CD14-positive monocyte (primary cell): ENCODE measurements around the gene WDR4. TPM values are rescaled to one million over a fixed set of nuclear protein-coding genes. Genes with fewer than 3 reads are reported as not detected.

ENCODE experiments used
- DNase-seq, 3 donors: peaks; one replicate each; pipeline ENCODE4 v3.0.0-alpha.2; 2011 to 2022
- H2AFZ ChIP-seq: 2 replicates; pipeline ENCODE4 v1.6.0; 2012; ENCODE audit warnings: mild to moderate bottlenecking, low read depth, low read length, inconsistent platforms; ENCODE audit not compliant: insufficient read depth, poor library complexity, severe bottlenecking
- H3K27ac ChIP-seq, 2 donors: 1 replicate in 1 of 2; 2 replicates in 1 of 2; pipeline ENCODE4 v1.5.1; 2012 to 2013; ENCODE audit warnings: low read length in 2 of 2, control low read depth in 1 of 2, inconsistent platforms in 1 of 2, low read depth in 1 of 2, mild to moderate bottlenecking in 1 of 2
- H3K27me3 ChIP-seq, 2 donors: one replicate each; pipeline versions ENCODE4 v1.6.0 to v1.6.1; 2011 to 2013; ENCODE audit warnings: low read length in 2 of 2; ENCODE audit not compliant: control insufficient read depth in 2 of 2, insufficient read depth in 2 of 2
- H3K36me3 ChIP-seq, 2 donors: replicated peaks in 1 of 2; 1 replicate in 1 of 2; 2 replicates in 1 of 2; pipeline versions ENCODE4 v1.5.1 to v1.6.1; 2012 to 2013; ENCODE audit warnings: low read length in 2 of 2, control low read depth in 1 of 2, inconsistent platforms in 1 of 2, mild to moderate bottlenecking in 1 of 2; ENCODE audit not compliant: insufficient read depth in 2 of 2, control insufficient read depth in 1 of 2
- H3K4me1 ChIP-seq, 2 donors: 1 replicate in 1 of 2; 2 replicates in 1 of 2; pipeline versions ENCODE4 v1.5.1 to v1.6.1; 2012 to 2013; ENCODE audit warnings: low read length in 2 of 2, control low read depth in 1 of 2, inconsistent platforms in 1 of 2, mild to moderate bottlenecking in 1 of 2, moderate library complexity in 1 of 2; ENCODE audit not compliant: insufficient read depth in 2 of 2, control insufficient read depth in 1 of 2
- H3K4me2 ChIP-seq: replicated peaks from 2 replicates; pipeline ENCODE3; 2012; ENCODE audit warnings: low read length, moderate library complexity, mild to moderate bottlenecking; ENCODE audit not compliant: poor library complexity, severe bottlenecking; ENCODE audit errors: extremely low read depth
- H3K4me3 ChIP-seq, 3 experiments: fragments of 200-600 bp in 1 of 3; sonication (generic) in 1 of 3; replicated peaks in 1 of 3; 1 replicate in 2 of 3; 2 replicates in 1 of 3; pipeline ENCODE4 v1.5.1; 2011 to 2013; ENCODE audit warnings: low read length in 3 of 3, mild to moderate bottlenecking in 3 of 3, control low read depth in 2 of 3, low read depth in 2 of 3, inconsistent platforms in 1 of 3, moderate library complexity in 1 of 3
- H3K79me2 ChIP-seq: 2 replicates; pipeline ENCODE4 v1.6.0; 2012; ENCODE audit warnings: mild to moderate bottlenecking, control low read depth, inconsistent platforms, low read length, moderate library complexity; ENCODE audit not compliant: insufficient read depth
- H3K9ac ChIP-seq: 2 replicates; pipeline ENCODE4 v1.6.0; 2017; ENCODE audit warnings: low read length, mild to moderate bottlenecking; ENCODE audit not compliant: insufficient read depth, poor library complexity, severe bottlenecking
- H3K9me3 ChIP-seq, 2 donors: replicated peaks in 1 of 2; 1 replicate in 1 of 2; 2 replicates in 1 of 2; pipeline versions ENCODE4 v1.5.1 to v1.6.1; 2012 to 2013; ENCODE audit warnings: low read length in 2 of 2, control low read depth in 1 of 2; ENCODE audit not compliant: control insufficient read depth in 1 of 2, insufficient read depth in 1 of 2
- H4K20me1 ChIP-seq: 2 replicates; pipeline ENCODE4 v1.6.0; 2012; ENCODE audit warnings: mild to moderate bottlenecking, low read length, control low read depth, moderate library complexity; ENCODE audit not compliant: insufficient read depth
- H3K27ac Mint-ChIP-seq, 7 donors: one replicate each; pipeline ENCODE4 v1.8.0; 2020; ENCODE audit warnings: mild to moderate bottlenecking in 7 of 7, mixed read lengths in 7 of 7, moderate library complexity in 6 of 7, inconsistent platforms in 2 of 7
- H3K27me3 Mint-ChIP-seq, 3 donors: one replicate each; pipeline ENCODE4 v1.8.0; 2021 to 2022; ENCODE audit warnings: low read depth in 3 of 3, mild to moderate bottlenecking in 3 of 3, mixed read lengths in 3 of 3, moderate library complexity in 3 of 3, inconsistent platforms in 1 of 3
- H3K36me3 Mint-ChIP-seq, 2 donors: one replicate each; pipeline ENCODE4 v1.8.0; 2020; ENCODE audit warnings: mixed read lengths in 2 of 2, inconsistent platforms in 1 of 2, mild to moderate bottlenecking in 1 of 2
- H3K4me1 Mint-ChIP-seq: one replicate; pipeline ENCODE4 v1.8.0; 2020; ENCODE audit warnings: mild to moderate bottlenecking, mixed read lengths
- H3K4me3 Mint-ChIP-seq, 2 donors: one replicate each; pipeline ENCODE4 v1.8.0; 2020; ENCODE audit warnings: mild to moderate bottlenecking in 2 of 2, mixed read lengths in 2 of 2, moderate library complexity in 1 of 2
- H3K9me3 Mint-ChIP-seq, 7 donors: one replicate each; pipeline ENCODE4 v1.8.0; 2020 to 2022; ENCODE audit warnings: mixed read lengths in 7 of 7, mild to moderate bottlenecking in 6 of 7, moderate library complexity in 6 of 7, inconsistent platforms in 2 of 7
- WGBS: methylation state at CpG from one replicate; pipeline ENCODE4 v1.1.5; 2013; ENCODE audit warnings: missing lambda C conversion rate; ENCODE audit not compliant: insufficient coverage; 5-methylcytosine and 5-hydroxymethylcytosine counted together
- intact Hi-C, 2 donors: fragments of 100-400 bp; cut with micrococcal nuclease; formaldehyde crosslinking; loops; one replicate each; pipeline versions ENCODE4 v1.15.0 to v1.15.1; 2023
- polyA plus RNA-seq, 3 donors: library from polyadenylated mRNA; depleted of rRNA in 1 of 3; unstranded in 2 of 3; stranded (reverse) in 1 of 3; fragments of 300-500 nt in 2 of 3; fragments of >200 nt in 1 of 3; fragmentation: Illumina TruSeq in 2 of 3; gene quantifications; 1 replicate in 2 of 3; 2 replicates in 1 of 3; pipeline ENCODE4 v1.2.3, GENCODE V29; 2012 to 2021
- TF ChIP-seq, protein P1 (sequence below): fragments of 200-600 bp; IDR thresholded peaks from one replicate; pipeline ENCODE4 v1.8.0; 2022; ENCODE audit warnings: antibody characterized with exemption, mild to moderate bottlenecking

WDR4 gene
- polyA plus RNA-seq, 3 donors = 2.9 to 7.0 (median 3.6) TPM

- Mint-ChIP-seq H3K36me3 (no peaks in the 10 kb centered on the region), H3K27ac (peak overlapping the region in 1 of 7 donors; percentile 4), H3K9me3 (no peaks in the 10 kb centered on the region), H3K27me3 (no peaks in the 10 kb centered on the region), H3K4me3 (peak overlapping the region; percentile 47 to 74), H3K4me1 (peaks cover 13% of the 10 kb centered on the region)
- TF ChIP-seq, protein P1, sequence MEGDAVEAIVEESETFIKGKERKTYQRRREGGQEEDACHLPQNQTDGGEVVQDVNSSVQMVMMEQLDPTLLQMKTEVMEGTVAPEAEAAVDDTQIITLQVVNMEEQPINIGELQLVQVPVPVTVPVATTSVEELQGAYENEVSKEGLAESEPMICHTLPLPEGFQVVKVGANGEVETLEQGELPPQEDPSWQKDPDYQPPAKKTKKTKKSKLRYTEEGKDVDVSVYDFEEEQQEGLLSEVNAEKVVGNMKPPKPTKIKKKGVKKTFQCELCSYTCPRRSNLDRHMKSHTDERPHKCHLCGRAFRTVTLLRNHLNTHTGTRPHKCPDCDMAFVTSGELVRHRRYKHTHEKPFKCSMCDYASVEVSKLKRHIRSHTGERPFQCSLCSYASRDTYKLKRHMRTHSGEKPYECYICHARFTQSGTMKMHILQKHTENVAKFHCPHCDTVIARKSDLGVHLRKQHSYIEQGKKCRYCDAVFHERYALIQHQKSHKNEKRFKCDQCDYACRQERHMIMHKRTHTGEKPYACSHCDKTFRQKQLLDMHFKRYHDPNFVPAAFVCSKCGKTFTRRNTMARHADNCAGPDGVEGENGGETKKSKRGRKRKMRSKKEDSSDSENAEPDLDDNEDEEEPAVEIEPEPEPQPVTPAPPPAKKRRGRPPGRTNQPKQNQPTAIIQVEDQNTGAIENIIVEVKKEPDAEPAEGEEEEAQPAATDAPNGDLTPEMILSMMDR = peak; percentile 70
- no peaks in the 10 kb centered on the region for H4K20me1 ChIP-seq
- no peaks in the 10 kb centered on the region for H3K27me3 ChIP-seq
- DNase-seq = peak; percentile 40 to 63 (median 62)
- H3K4me3 ChIP-seq = no peak overlapping the region
- 29% methylated on average over 17 of the region's 18 CpGs for WGBS
- H3K27ac ChIP-seq = no peak overlapping the region
- no peaks in the 10 kb centered on the region for H3K36me3 ChIP-seq
- intact Hi-C loops = loop anchor here in 1 of 2 donors (10.0 kb wide), 1 partner anchor 721 kb away; no protein-coding TSS in a partner anchor
- no peaks in the 10 kb centered on the region for H3K79me2 ChIP-seq
- no peaks in the 10 kb centered on the region for H3K9me3 ChIP-seq
- H3K4me1 ChIP-seq = peaks cover 7 to 9% of the 10 kb centered on the region in 2 donors
- no peak overlapping the region for H2AFZ ChIP-seq
- H3K4me2 ChIP-seq = peak overlapping the region; percentile 37
- H3K9ac ChIP-seq = no peak overlapping the region
Measured at GRCh38 chr21:42923553-42924432, 44.5 kb upstream of the WDR4 start.

GRCh38 chr21:42922918-42923317 is 43.6 kb upstream of the WDR4 start:
- no peak overlapping the region for H2AFZ ChIP-seq
- H3K27me3 Mint-ChIP-seq = no peaks in the 10 kb centered on the region
- DNase-seq = no peak

More at GRCh38 chr21:42922918-42923317, 43.6 kb upstream of the WDR4 start:
- no peak overlapping the region for H3K9ac ChIP-seq
- no peaks in the 10 kb centered on the region for H3K27me3 ChIP-seq
- Mint-ChIP-seq H3K36me3 (no peaks in the 10 kb centered on the region), H3K9me3 (no peaks in the 10 kb centered on the region), H3K4me3 (no peak overlapping the region), H3K27ac (peak overlapping the region in 1 of 7 donors; percentile 14), H3K4me1 (peaks cover 13% of the 10 kb centered on the region)
- TF ChIP-seq, protein P1 = no peak
- no peak overlapping the region for H3K4me3 ChIP-seq
- intact Hi-C loops = loop anchor here in 1 of 2 donors (10.0 kb wide), 1 partner anchor 722 kb away; no protein-coding TSS in a partner anchor
- no peak overlapping the region for H3K4me2 ChIP-seq
- H3K79me2 ChIP-seq = no peaks in the 10 kb centered on the region
- WGBS = 99% methylated on average over 12 of the region's 18 CpGs
- no peak overlapping the region for H3K27ac ChIP-seq
- H3K4me1 ChIP-seq = peaks cover 7 to 9% of the 10 kb centered on the region in 2 donors
- no peaks in the 10 kb centered on the region for H3K9me3 ChIP-seq
- no peaks in the 10 kb centered on the region for H4K20me1 ChIP-seq
- no peaks in the 10 kb centered on the region for H3K36me3 ChIP-seq
